Measurements from ENCODE around the gene PPM1H. TPM values are rescaled to one million over a fixed set of nuclear protein-coding genes. Genes with fewer than 3 reads are reported as not detected.

Gene PPM1H
- total RNA-seq, 3 donors from 2014 or later: 4.9 to 6.1 (median 5.8) TPM

DNA sequence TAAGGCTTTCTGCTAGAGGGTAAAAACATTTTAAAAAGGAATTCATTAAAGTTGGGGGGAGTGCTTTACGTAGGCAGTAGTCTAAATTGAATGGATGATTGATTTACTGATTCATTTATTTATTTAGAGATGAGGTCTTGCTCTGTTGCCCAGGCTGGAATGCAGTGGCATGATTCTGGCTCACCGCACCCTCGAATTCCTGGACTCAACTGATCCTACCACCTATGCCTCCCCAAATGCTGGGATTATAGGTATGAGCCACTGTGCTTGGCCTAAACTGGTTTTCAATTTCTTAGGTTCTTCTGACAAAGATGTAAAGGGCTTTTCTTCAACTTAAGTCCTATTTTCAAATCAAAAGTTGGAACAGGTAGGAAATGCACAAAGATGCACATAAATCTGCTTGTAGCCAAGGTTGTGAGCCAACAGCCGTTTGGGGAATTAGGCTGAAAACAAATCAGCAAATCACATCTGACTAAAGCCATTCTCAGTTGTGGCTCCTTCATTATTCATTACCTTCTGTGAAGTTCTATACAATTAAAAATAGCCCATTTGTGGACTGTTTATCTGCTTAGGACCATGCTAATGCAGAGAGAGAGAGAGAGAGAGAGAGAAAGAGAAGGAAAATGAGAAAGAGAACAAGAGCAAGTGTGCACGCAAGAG is 218.0 kb downstream of the PPM1H start:
- no peaks in the 10 kb centered on the region for H3K4me1 ChIP-seq (ENCODE audit: low read depth)
- ATAC-seq (no peak), DNase-seq (no peak)
- intact Hi-C loops (cut with DNase I, micrococcal nuclease): no loop called here
- TF ChIP-seq, protein P1, sequence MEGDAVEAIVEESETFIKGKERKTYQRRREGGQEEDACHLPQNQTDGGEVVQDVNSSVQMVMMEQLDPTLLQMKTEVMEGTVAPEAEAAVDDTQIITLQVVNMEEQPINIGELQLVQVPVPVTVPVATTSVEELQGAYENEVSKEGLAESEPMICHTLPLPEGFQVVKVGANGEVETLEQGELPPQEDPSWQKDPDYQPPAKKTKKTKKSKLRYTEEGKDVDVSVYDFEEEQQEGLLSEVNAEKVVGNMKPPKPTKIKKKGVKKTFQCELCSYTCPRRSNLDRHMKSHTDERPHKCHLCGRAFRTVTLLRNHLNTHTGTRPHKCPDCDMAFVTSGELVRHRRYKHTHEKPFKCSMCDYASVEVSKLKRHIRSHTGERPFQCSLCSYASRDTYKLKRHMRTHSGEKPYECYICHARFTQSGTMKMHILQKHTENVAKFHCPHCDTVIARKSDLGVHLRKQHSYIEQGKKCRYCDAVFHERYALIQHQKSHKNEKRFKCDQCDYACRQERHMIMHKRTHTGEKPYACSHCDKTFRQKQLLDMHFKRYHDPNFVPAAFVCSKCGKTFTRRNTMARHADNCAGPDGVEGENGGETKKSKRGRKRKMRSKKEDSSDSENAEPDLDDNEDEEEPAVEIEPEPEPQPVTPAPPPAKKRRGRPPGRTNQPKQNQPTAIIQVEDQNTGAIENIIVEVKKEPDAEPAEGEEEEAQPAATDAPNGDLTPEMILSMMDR (IDR thresholded peaks at IDR 0.05): no peak
- no peaks in the 10 kb centered on the region for H3K9me3 ChIP-seq
- H3K36me3 ChIP-seq (ENCODE audit: low read depth): no peaks in the 10 kb centered on the region
- H3K4me3 ChIP-seq: no peak overlapping the region

DNA sequence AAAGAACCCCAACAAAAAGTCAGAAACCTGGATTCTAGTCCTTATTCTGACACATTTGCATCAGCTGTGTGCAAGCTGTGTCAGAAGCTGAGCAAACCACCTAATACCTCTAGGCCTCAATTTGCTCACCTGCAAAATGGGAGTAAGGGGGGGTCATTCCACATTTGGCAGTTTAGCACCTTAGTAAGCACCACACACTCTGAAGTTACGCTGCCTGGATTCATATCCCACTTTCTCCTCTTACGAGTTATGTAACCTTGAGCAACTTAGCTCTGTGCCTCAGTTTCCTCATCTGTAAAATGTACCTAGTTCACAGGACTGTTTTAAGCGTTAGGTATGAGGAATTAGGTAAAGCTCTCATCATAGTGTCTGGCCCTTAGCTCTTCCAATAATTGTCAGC is 218.9 kb downstream of the PPM1H start:
- Histone ChIP-seq H3K4me3 (no peak overlapping the region), H3K36me3 (ENCODE audit: low read depth) (no peaks in the 10 kb centered on the region), H3K9me3 (no peaks in the 10 kb centered on the region), H3K4me1 (ENCODE audit: low read depth) (no peaks in the 10 kb centered on the region)
- ATAC-seq: no peak
- intact Hi-C loops (cut with DNase I, micrococcal nuclease): no loop called here
- no peak for DNase-seq
- TF ChIP-seq, protein P1 (IDR thresholded peaks at IDR 0.05): no peak

GRCh38 chr12:62714774-62715721 is 219.9 kb downstream of the PPM1H start:
- no peaks in the 10 kb centered on the region for H3K4me1 ChIP-seq (ENCODE audit: low read depth)
- ATAC-seq (no peak), DNase-seq (no peak)
- no peaks in the 10 kb centered on the region for H3K36me3 ChIP-seq (ENCODE audit: low read depth)
- no peaks in the 10 kb centered on the region for H3K9me3 ChIP-seq
- intact Hi-C loops (cut with DNase I, micrococcal nuclease): no loop called here
- H3K4me3 ChIP-seq: no peak overlapping the region
- TF ChIP-seq, protein P1 (IDR thresholded peaks at IDR 0.05): no peak

DNA sequence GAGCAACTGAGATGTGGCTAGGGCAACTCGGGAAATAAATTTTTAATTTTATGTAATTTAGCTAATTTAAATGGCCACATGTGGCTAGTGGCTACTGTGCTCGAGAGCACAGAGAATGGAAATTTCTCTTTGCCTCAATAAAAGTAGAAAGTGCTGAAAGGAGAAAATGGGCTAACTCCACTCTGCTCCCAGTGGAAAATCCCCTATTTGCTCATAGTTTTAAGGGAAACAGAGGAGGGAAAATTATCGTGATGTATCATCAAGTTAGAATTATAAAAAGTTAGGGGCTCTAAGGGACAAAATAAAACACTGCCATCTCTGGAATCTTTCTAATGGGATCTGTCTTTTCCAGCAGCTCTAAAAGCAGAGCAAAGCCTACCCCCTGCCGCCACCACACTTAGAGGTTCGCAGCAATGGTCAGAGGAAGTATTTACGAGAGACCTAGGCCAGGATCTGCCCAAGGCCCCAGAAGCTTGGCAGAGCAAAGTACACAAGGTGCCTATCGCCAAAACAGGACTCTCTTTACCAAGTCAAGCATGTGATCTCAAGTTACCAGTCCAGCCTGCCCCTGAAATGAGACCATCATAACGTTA is 220.7 kb downstream of the PPM1H start:
- intact Hi-C loops (cut with DNase I, micrococcal nuclease): no loop called here
- Histone ChIP-seq H3K4me1 (ENCODE audit: low read depth) (no peaks in the 10 kb centered on the region), H3K4me3 (no peak overlapping the region), H3K36me3 (ENCODE audit: low read depth) (no peaks in the 10 kb centered on the region), H3K9me3 (no peaks in the 10 kb centered on the region)
- ATAC-seq (no peak), DNase-seq (no peak)
- TF ChIP-seq, protein P1 (IDR thresholded peaks at IDR 0.05): no peak

- intact Hi-C loops (cut with DNase I, micrococcal nuclease): no loop called here
- DNase-seq (no peak), ATAC-seq (no peak)
- Histone ChIP-seq H3K4me3 (no peak overlapping the region), H3K36me3 (ENCODE audit: low read depth) (no peaks in the 10 kb centered on the region), H3K4me1 (ENCODE audit: low read depth) (no peaks in the 10 kb centered on the region), H3K9me3 (no peaks in the 10 kb centered on the region)
- TF ChIP-seq, protein P1 (IDR thresholded peaks at IDR 0.05): no peak
Observed at GRCh38 chr12:62713723-62714122, 221.2 kb downstream of the PPM1H start.
